Measurements from ENCODE around the gene HIGD1B.

DNA sequence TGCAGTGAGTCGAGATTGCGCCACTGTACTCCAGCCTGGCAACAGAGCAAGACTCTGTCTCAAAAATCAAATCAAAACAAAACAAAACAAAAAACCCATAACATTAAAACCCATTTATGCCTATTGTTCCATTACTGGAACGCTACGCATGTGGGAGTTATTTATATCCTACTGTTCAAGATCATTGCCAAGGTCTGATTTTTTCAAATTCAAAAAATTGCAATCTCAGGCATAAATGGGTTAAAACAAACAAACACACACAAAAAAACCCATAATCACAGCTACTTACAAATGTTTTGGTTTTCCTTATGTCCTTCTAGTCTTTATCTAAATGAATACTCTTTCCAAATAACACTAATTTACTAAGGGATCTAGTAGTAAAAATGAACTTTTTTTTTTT, 35.4 kb upstream of the HIGD1B start:
- TF ChIP-seq, protein P1, sequence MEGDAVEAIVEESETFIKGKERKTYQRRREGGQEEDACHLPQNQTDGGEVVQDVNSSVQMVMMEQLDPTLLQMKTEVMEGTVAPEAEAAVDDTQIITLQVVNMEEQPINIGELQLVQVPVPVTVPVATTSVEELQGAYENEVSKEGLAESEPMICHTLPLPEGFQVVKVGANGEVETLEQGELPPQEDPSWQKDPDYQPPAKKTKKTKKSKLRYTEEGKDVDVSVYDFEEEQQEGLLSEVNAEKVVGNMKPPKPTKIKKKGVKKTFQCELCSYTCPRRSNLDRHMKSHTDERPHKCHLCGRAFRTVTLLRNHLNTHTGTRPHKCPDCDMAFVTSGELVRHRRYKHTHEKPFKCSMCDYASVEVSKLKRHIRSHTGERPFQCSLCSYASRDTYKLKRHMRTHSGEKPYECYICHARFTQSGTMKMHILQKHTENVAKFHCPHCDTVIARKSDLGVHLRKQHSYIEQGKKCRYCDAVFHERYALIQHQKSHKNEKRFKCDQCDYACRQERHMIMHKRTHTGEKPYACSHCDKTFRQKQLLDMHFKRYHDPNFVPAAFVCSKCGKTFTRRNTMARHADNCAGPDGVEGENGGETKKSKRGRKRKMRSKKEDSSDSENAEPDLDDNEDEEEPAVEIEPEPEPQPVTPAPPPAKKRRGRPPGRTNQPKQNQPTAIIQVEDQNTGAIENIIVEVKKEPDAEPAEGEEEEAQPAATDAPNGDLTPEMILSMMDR (IDR thresholded peaks at IDR 0.05), result no peak
- TF ChIP-seq EP300 (IDR thresholded peaks at IDR 0.05; ENCODE audit: low read depth) (no peak), POLR2AphosphoS5 (IDR thresholded peaks at IDR 0.05) (no peak)
